Stomach (tissue), 9 donors: Measurements from ENCODE around the gene CXCL1. TPM values are rescaled to one million over a fixed set of nuclear protein-coding genes. Genes with fewer than 3 reads are reported as not detected.

Experiments
- DNase-seq, 2 donors: peaks; one replicate each; pipeline versions ENCODE4 v3.0.0 to v3.0.0-alpha.2; 2013 to 2019
- H3K27ac ChIP-seq, 5 donors: fragments of 200-600 bp in 4 of 5; sonication (generic) in 4 of 5; one replicate each; pipeline ENCODE4 v1.5.1; 2013 to 2019; ENCODE audit warnings: mild to moderate bottlenecking in 1 of 5, moderate library complexity in 1 of 5
- H3K27me3 ChIP-seq, 3 donors: fragments of 200-600 bp; sonication (generic); one replicate each; pipeline ENCODE4 v1.5.1; 2017 to 2019; ENCODE audit warnings: mixed run types in 1 of 3
- H3K36me3 ChIP-seq, 4 donors: fragments of 200-600 bp; sonication (generic); 1 replicate in 3 of 4; 2 replicates in 1 of 4; pipeline ENCODE4 v1.5.1; 2016 to 2019
- H3K4me1 ChIP-seq, 4 donors: fragments of 200-600 bp; sonication (generic); one replicate each; pipeline ENCODE4 v1.5.1; 2016 to 2019
- H3K4me3 ChIP-seq, 4 donors: fragments of 200-600 bp; sonication (generic) in 3 of 4; one replicate each; pipeline ENCODE4 v1.5.1; 2016 to 2019; ENCODE audit warnings: mild to moderate bottlenecking in 1 of 4
- H3K9me3 ChIP-seq, 4 donors: fragments of 200-600 bp; sonication (generic); one replicate each; pipeline ENCODE4 v1.5.1; 2016 to 2019
- CTCF ChIP-seq, 7 experiments: fragments of 450-650 bp in 4 of 7; fragments of 200-600 bp in 3 of 7; sonication (generic) in 3 of 7; IDR thresholded peaks; one replicate each; pipeline ENCODE4 v1.5.1; 2016 to 2019; ENCODE audit warnings: antibody characterized with exemption in 7 of 7, control low read depth in 2 of 7, mild to moderate bottlenecking in 1 of 7
- EP300 ChIP-seq: sonication (generic); formaldehyde crosslinking; IDR thresholded peaks from one replicate; pipeline ENCODE4 v1.6.1; 2017; ENCODE audit warnings: antibody characterized with exemption
- POLR2A ChIP-seq, 4 donors: fragments of 450-650 bp; IDR thresholded peaks; one replicate each; pipeline ENCODE4 v1.6.1; 2016; ENCODE audit warnings: antibody characterized with exemption in 4 of 4, control low read depth in 2 of 4, mild to moderate bottlenecking in 1 of 4, moderate library complexity in 1 of 4
- POLR2AphosphoS5 ChIP-seq, 3 donors: sonication (generic); formaldehyde crosslinking; IDR thresholded peaks; one replicate each; pipeline ENCODE4 v1.6.1; 2016; ENCODE audit warnings: antibody characterized with exemption in 3 of 3
- WGBS, 5 donors: extraction: QIAGEN DNeasy Blood & Tissue Kit in 3 of 5; methylation state at CpG; one replicate each; pipeline versions ENCODE4 v1.1.5 to v1.1.7; 2013 to 2018; 5-methylcytosine and 5-hydroxymethylcytosine counted together
- intact Hi-C: fragments of 100-400 bp; cut with DNase I; formaldehyde crosslinking; loops from one replicate; pipeline ENCODE4 v1.15.1; 2023; ENCODE audit warnings: low total_unique reads
- polyA plus RNA-seq, 3 donors: library from polyadenylated mRNA; stranded (reverse); fragments of 200-250 nt; gene quantifications; one replicate each; pipeline ENCODE4 v1.2.3, GENCODE V29; 2013
- total RNA-seq, 5 donors: library from RNA; depleted of rRNA; stranded (reverse); fragments of >200 nt; gene quantifications; one replicate each; pipeline versions ENCODE4 v1.1.0 to v1.2.3, GENCODE V29; 2014 to 2016
- donor health status: healthy with polysubstance abuse.
- donor health status: Bipolar disorder and iron deficiency.
- donor health status: healthy.

The CXCL1 gene
- total and polyA plus RNA-seq, 8 donors, result 1.8 to 62.1 (median 30.1) TPM

GRCh38 chr4:73904491-73904890, 35.3 kb downstream of the CXCL1 start:
- Histone ChIP-seq H3K4me1 (no peaks in the 10 kb centered on the region), H3K9me3 (no peaks in the 10 kb centered on the region), H3K4me3 (no peak overlapping the region), H3K27ac (no peak overlapping the region), H3K36me3 (no peaks in the 10 kb centered on the region), H3K27me3 (no peaks in the 10 kb centered on the region)
- intact Hi-C loops, result no loop called here
- TF ChIP-seq CTCF (IDR thresholded peaks at IDR 0.05), result no peak
- TF ChIP-seq POLR2AphosphoS5 (IDR thresholded peaks at IDR 0.05), result no peak
- TF ChIP-seq EP300, result no peak
- TF ChIP-seq POLR2A (IDR thresholded peaks at IDR 0.05), result no peak
- no peak for DNase-seq
- 39 to 66% (median 52%) methylated on average over 4 of the region's 4 CpGs for WGBS, 5 donors

- no peaks in the 10 kb centered on the region for H3K4me1 ChIP-seq
- H3K27ac ChIP-seq, result no peak overlapping the region
- TF ChIP-seq EP300, result no peak
- TF ChIP-seq CTCF (IDR thresholded peaks at IDR 0.05), result no peak
- no peaks in the 10 kb centered on the region for H3K27me3 ChIP-seq
- intact Hi-C loops, result no loop called here
- H3K9me3 ChIP-seq, result no peaks in the 10 kb centered on the region
- no peak overlapping the region for H3K4me3 ChIP-seq
- DNase-seq, result no peak
- no peaks in the 10 kb centered on the region for H3K36me3 ChIP-seq
These were observed 39.8 kb downstream of the CXCL1 start for GRCh38 chr4:73908965-73909364.

GRCh38 chr4:73911746-73912145, 42.6 kb downstream of the CXCL1 start:
- DNase-seq, result no peak
- H3K27me3 ChIP-seq, result no peaks in the 10 kb centered on the region
- intact Hi-C loops, result no loop called here
- no peaks in the 10 kb centered on the region for H3K9me3 ChIP-seq
- no peak overlapping the region for H3K4me3 ChIP-seq
- no peaks in the 10 kb centered on the region for H3K36me3 ChIP-seq
- H3K4me1 ChIP-seq, result no peaks in the 10 kb centered on the region
- TF ChIP-seq POLR2AphosphoS5 (IDR thresholded peaks at IDR 0.05) (no peak), CTCF (IDR thresholded peaks at IDR 0.05) (no peak), EP300 (no peak)
- H3K27ac ChIP-seq, result no peak overlapping the region

GRCh38 chr4:73912191-73912590, 43.0 kb downstream of the CXCL1 start:
- Histone ChIP-seq H3K9me3 (no peaks in the 10 kb centered on the region), H3K27me3 (no peaks in the 10 kb centered on the region), H3K36me3 (no peaks in the 10 kb centered on the region), H3K4me3 (no peak overlapping the region), H3K27ac (no peak overlapping the region), H3K4me1 (no peaks in the 10 kb centered on the region)
- intact Hi-C loops, result no loop called here
- no peak for DNase-seq
- WGBS, 5 donors, result 0 to 47% (median 2%) methylated on average over 1 of the region's 1 CpG
- TF ChIP-seq EP300 (no peak), POLR2AphosphoS5 (IDR thresholded peaks at IDR 0.05) (no peak), CTCF (IDR thresholded peaks at IDR 0.05) (no peak), POLR2A (IDR thresholded peaks at IDR 0.05) (no peak)

GRCh38 chr4:73914071-73914470, 44.9 kb downstream of the CXCL1 start:
- H3K4me1 ChIP-seq, result no peaks in the 10 kb centered on the region
- intact Hi-C loops, result no loop called here
- DNase-seq, result no peak
- no peak overlapping the region for H3K27ac ChIP-seq
- H3K4me3 ChIP-seq, result no peak overlapping the region
- H3K27me3 ChIP-seq, result no peaks in the 10 kb centered on the region
- H3K36me3 ChIP-seq, result no peaks in the 10 kb centered on the region
- TF ChIP-seq CTCF (IDR thresholded peaks at IDR 0.05) (no peak), EP300 (no peak), POLR2AphosphoS5 (IDR thresholded peaks at IDR 0.05) (no peak), POLR2A (IDR thresholded peaks at IDR 0.05) (no peak)
- WGBS, 5 donors, result 70 to 81% (median 77%) methylated on average over 1 of the region's 1 CpG
- no peaks in the 10 kb centered on the region for H3K9me3 ChIP-seq
